K562 (cell line): ENCODE results near the gene NUP153. TPM values are rescaled to one million over a fixed set of nuclear protein-coding genes. Genes with fewer than 3 reads are reported as not detected.

Experiments used
- ARHGAP35 ChIP-seq: fragments of 450-650 bp; IDR thresholded peaks from 2 replicates; pipeline ENCODE4 v1.6.1; 2018; ENCODE audit not compliant: partially characterized antibody
- ATF3 ChIP-seq, 2 experiments: fragments of 450-650 bp in 1 of 2; sonication (generic) in 1 of 2; formaldehyde crosslinking in 1 of 2; IDR thresholded peaks in 1 of 2; conservative IDR thresholded peaks in 1 of 2; 2 replicates each; pipeline versions ENCODE4 v1.6.1 to v1.8.1; 2016 to 2023; ENCODE audit warnings: mild to moderate bottlenecking in 2 of 2, moderate library complexity in 2 of 2, inconsistent platforms in 1 of 2, missing genetic modification reagents in 1 of 2
- CSDE1 ChIP-seq, 2 experiments: fragments of 450-650 bp; IDR thresholded peaks; 2 replicates each; pipeline ENCODE4 v1.6.1; 2016; ENCODE audit warnings: mild to moderate bottlenecking in 1 of 2
- DIDO1 ChIP-seq: fragments of 450-650 bp; IDR thresholded peaks from 2 replicates; pipeline ENCODE4 v1.6.1; 2016; ENCODE audit warnings: low read depth, missing biosample characterization, missing genetic modification characterization
- E4F1 ChIP-seq: fragments of 250-450 bp; sonication (Bioruptor Pico); IDR thresholded peaks from 2 replicates; pipeline ENCODE4 v1.5.0; 2021; ENCODE audit warnings: mild to moderate bottlenecking, borderline replicate concordance
- ETV6 ChIP-seq, 3 experiments: fragments of 150-350 bp in 1 of 3; sonication (generic) in 1 of 3; formaldehyde crosslinking in 1 of 3; IDR thresholded peaks; 2 replicates each; pipeline versions ENCODE4 v1.6.1 to v1.8.0; 2014 to 2022; ENCODE audit warnings: borderline replicate concordance in 2 of 3, low read depth in 2 of 3, antibody characterized with exemption in 1 of 3, low read length in 1 of 3, mild to moderate bottlenecking in 1 of 3, missing genetic modification reagents in 1 of 3
- HMBOX1 ChIP-seq: sonication (generic); IDR thresholded peaks from 2 replicates; pipeline ENCODE4 v1.6.1; 2016
- L3MBTL2 ChIP-seq: fragments of 450-650 bp; IDR thresholded peaks from 2 replicates; pipeline ENCODE4 v1.6.1; 2016; ENCODE audit warnings: mild to moderate bottlenecking, moderate library complexity
- MAZ ChIP-seq, 2 experiments: fragments of 450-650 bp in 1 of 2; sonication (generic) in 1 of 2; formaldehyde crosslinking; IDR thresholded peaks in 1 of 2; conservative IDR thresholded peaks in 1 of 2; 2 replicates each; pipeline versions ENCODE4 v1.4.0 to v1.5.0; 2020; ENCODE audit warnings: mild to moderate bottlenecking in 1 of 2, missing genetic modification reagents in 1 of 2
- MYC ChIP-seq, 2 experiments: fragments of 250-450 bp in 1 of 2; sonication (Bioruptor Pico) in 1 of 2; IDR thresholded peaks; 2 replicates each; pipeline versions ENCODE4 v1.5.1 to v1.6.1; 2012 to 2021; ENCODE audit warnings: low read depth in 2 of 2, borderline replicate concordance in 1 of 2, improper control_type of control experiment in 1 of 2, low read length in 1 of 2, mild to moderate bottlenecking in 1 of 2, moderate library complexity in 1 of 2
- NELFE ChIP-seq: IDR thresholded peaks from 2 replicates; pipeline ENCODE4 v1.6.1; 2011; ENCODE audit warnings: mild to moderate bottlenecking; ENCODE audit not compliant: insufficient read depth, insufficient read length
- WHSC1 ChIP-seq: IDR thresholded peaks from one replicate; pipeline ENCODE4 v1.6.1; 2012; ENCODE audit warnings: low read length, control low read depth, inconsistent platforms
- ZNF584 ChIP-seq: fragments of 200-800 bp; sonication (Bioruptor generic); IDR thresholded peaks from 2 replicates; pipeline ENCODE4 v1.6.1; 2016; ENCODE audit warnings: low read depth, mild to moderate bottlenecking, missing genetic modification characterization, missing compliant biosample characterization
- ZSCAN32 ChIP-seq: fragments of 450-650 bp; formaldehyde crosslinking; IDR thresholded peaks from 2 replicates; pipeline ENCODE4 v1.4.0; 2020; ENCODE audit warnings: mild to moderate bottlenecking, moderate library complexity
- polyA plus RNA-seq, 8 experiments: library from polyadenylated mRNA; depleted of rRNA in 4 of 8; stranded (reverse) in 5 of 8; unstranded in 3 of 8; fragments of >200 nt; fragmentation: Nextera tagmentation in 2 of 8; fragmentation: Illumina TruSeq in 1 of 8; extraction: Ambion mirVana in 2 of 8; extraction: Trizol in 1 of 8; gene quantifications; 2 replicates each; pipeline versions ENCODE4 v1.2.1 to v1.2.3, GENCODE V29; 2011 to 2014; ENCODE audit warnings: inconsistent platforms in 1 of 8, missing spikeins in 1 of 8
- total RNA-seq, 7 experiments: library from RNA; depleted of rRNA in 6 of 7; stranded (reverse); fragments of >200 nt in 6 of 7; fragmentation: Illumina TruSeq in 2 of 7; extraction: Trizol in 2 of 7; gene quantifications; 2 replicates each; pipeline versions ENCODE4 v1.2.1 to v1.2.3, GENCODE V29; 2011 to 2021; ENCODE audit warnings: low replicate concordance in 1 of 7
- TF ChIP-seq, protein P1 (sequence below): IDR thresholded peaks from 2 replicates; pipeline ENCODE4 v1.6.1; 2012; ENCODE audit warnings: low read depth, low read length, improper control_type of control experiment, borderline replicate concordance
- TF ChIP-seq, protein P2 (sequence below): IDR thresholded peaks from 3 replicates; pipeline ENCODE4 v1.6.1; 2011; ENCODE audit warnings: borderline replicate concordance, mild to moderate bottlenecking; ENCODE audit not compliant: insufficient read length, insufficient read depth

NUP153 gene
- total and polyA plus RNA-seq, 9 of the 15 experiments (the other 6 are each of a cell fraction or from before 2014, with no cell fraction given), result 21.9 to 110 (median 84.8) TPM

GRCh38 chr6:17712576-17712975, 5.9 kb upstream of the NUP153 start (continued):
- TF ChIP-seq HMBOX1 (peak; percentile 91), ETV6 (IDR thresholded peaks at IDR 0.05; ENCODE audit: borderline replicate concordance in 1 of 2, low read depth in 2 of 2, low read length in 1 of 2) (no peak), ETV6 (CRISPR knock-in tag; IDR thresholded peaks at IDR 0.05; ENCODE audit: borderline replicate concordance) (no peak), E4F1 (CRISPR knock-in tag) (no peak), L3MBTL2 (no peak), ZSCAN32 (CRISPR knock-in tag) (no peak), MAZ (CRISPR knock-in tag; conservative IDR thresholded peaks at IDR 0.05 in 1 of 2, IDR thresholded peaks at IDR 0.05 in 1 of 2) (0 out of 4 replicates have a peak, but pooled peaks of 1 of the 2 experiments have one; percentile 11), CSDE1 (IDR thresholded peaks at IDR 0.05) (no peak), WHSC1 (no peak), ZNF584 (CRISPR knock-in tag) (no peak), DIDO1 (tag) (no peak), NELFE (no peak), ARHGAP35 (no peak), ATF3 (IDR thresholded peaks at IDR 0.05) (no peak), ATF3 (CRISPR knock-in tag; conservative IDR thresholded peaks at IDR 0.05) (no peak), MYC (IDR thresholded peaks at IDR 0.05; ENCODE audit: low read depth, low read length) (no peak), MYC (CRISPR knock-in tag; IDR thresholded peaks at IDR 0.05; ENCODE audit: borderline replicate concordance, low read depth) (no peak)
- TF ChIP-seq, protein P1, sequence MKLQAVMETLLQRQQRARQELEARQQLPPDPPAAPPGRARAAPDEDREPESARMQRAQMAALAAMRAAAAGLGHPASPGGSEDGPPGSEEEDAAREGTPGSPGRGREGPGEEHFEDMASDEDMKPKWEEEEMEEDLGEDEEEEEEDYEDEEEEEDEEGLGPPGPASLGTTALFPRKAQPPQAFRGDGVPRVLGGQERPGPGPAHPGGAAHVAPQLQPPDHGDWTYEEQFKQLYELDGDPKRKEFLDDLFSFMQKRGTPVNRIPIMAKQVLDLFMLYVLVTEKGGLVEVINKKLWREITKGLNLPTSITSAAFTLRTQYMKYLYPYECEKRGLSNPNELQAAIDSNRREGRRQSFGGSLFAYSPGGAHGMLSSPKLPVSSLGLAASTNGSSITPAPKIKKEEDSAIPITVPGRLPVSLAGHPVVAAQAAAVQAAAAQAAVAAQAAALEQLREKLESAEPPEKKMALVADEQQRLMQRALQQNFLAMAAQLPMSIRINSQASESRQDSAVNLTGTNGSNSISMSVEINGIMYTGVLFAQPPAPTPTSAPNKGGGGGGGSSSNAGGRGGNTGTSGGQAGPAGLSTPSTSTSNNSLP, result 0 out of 2 replicates have a peak, but pooled peaks have one; percentile 28
- TF ChIP-seq, protein P2, sequence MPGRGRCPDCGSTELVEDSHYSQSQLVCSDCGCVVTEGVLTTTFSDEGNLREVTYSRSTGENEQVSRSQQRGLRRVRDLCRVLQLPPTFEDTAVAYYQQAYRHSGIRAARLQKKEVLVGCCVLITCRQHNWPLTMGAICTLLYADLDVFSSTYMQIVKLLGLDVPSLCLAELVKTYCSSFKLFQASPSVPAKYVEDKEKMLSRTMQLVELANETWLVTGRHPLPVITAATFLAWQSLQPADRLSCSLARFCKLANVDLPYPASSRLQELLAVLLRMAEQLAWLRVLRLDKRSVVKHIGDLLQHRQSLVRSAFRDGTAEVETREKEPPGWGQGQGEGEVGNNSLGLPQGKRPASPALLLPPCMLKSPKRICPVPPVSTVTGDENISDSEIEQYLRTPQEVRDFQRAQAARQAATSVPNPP, result no peak
